A673 (cell line): Measurements from ENCODE around the gene AKAP6.

Source experiments
- EZH2 ChIP-seq: fragments of 200-600 bp; sonication (generic); IDR thresholded peaks from 2 replicates; pipeline ENCODE4 v1.6.1; 2017; ENCODE audit warnings: borderline replicate concordance, low read depth, mild to moderate bottlenecking, mixed read lengths, antibody characterized with exemption, low read length; ENCODE audit not compliant: poor library complexity, severe bottlenecking
- TF ChIP-seq, protein P1 (sequence below): fragments of 300-800, 200-600 bp; sonication (generic); conservative IDR thresholded peaks from 2 replicates; pipeline ENCODE4 v1.5.1; 2017; ENCODE audit warnings: low read depth, mild to moderate bottlenecking, antibody characterized with exemption, low read length, moderate library complexity, mixed read lengths

DNA sequence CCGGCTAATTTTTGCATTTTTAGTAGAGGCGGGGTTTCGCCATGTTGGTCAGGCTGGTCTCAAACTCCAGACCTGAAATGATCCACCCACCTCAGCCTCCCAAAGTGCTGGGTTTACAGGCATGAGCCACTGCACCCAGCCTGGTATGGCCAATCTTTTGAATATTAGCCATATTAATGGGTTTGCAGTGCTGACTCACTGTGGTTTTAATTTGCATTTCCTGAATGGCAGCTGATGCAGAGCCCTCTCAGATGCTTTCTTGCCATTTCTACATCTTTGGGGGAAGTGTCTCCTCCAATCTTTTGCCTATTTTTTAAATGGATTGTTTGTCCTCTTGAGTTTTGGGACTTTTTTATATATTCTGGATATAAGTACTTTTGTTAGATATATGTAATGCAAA, 554.1 kb downstream of the AKAP6 start:
- TF ChIP-seq, protein P1, sequence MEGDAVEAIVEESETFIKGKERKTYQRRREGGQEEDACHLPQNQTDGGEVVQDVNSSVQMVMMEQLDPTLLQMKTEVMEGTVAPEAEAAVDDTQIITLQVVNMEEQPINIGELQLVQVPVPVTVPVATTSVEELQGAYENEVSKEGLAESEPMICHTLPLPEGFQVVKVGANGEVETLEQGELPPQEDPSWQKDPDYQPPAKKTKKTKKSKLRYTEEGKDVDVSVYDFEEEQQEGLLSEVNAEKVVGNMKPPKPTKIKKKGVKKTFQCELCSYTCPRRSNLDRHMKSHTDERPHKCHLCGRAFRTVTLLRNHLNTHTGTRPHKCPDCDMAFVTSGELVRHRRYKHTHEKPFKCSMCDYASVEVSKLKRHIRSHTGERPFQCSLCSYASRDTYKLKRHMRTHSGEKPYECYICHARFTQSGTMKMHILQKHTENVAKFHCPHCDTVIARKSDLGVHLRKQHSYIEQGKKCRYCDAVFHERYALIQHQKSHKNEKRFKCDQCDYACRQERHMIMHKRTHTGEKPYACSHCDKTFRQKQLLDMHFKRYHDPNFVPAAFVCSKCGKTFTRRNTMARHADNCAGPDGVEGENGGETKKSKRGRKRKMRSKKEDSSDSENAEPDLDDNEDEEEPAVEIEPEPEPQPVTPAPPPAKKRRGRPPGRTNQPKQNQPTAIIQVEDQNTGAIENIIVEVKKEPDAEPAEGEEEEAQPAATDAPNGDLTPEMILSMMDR: no peak
- no peak for TF ChIP-seq EZH2
